Ectodermal cell (in vitro differentiated cells): Measurements from ENCODE around the gene IMPDH1.

Experiments used
- H3K27ac ChIP-seq: 2 replicates; pipeline ENCODE4 v1.7.0; 2013; ENCODE audit warnings: mild to moderate bottlenecking, low read depth, low read length; ENCODE audit not compliant: insufficient read depth, poor library complexity, severe bottlenecking
- H3K27me3 ChIP-seq: 2 replicates; pipeline ENCODE4 v1.7.0; 2013; ENCODE audit warnings: mild to moderate bottlenecking, low read length; ENCODE audit not compliant: insufficient read depth, control insufficient read depth, poor library complexity, severe bottlenecking
- H3K36me3 ChIP-seq: one replicate; pipeline ENCODE4 v1.7.0; 2013; ENCODE audit warnings: low read length; ENCODE audit not compliant: control insufficient read depth, insufficient read depth
- H3K4me1 ChIP-seq: one replicate; pipeline ENCODE4 v1.7.0; 2013; ENCODE audit warnings: low read length; ENCODE audit not compliant: control insufficient read depth, insufficient read depth
- H3K4me3 ChIP-seq: 2 replicates; pipeline ENCODE4 v1.7.0; 2013; ENCODE audit warnings: low read depth, low read length, control low read depth; ENCODE audit not compliant: insufficient read depth
- H3K9me3 ChIP-seq: 2 replicates; pipeline ENCODE4 v1.7.0; 2013; ENCODE audit warnings: mild to moderate bottlenecking, low read length, moderate library complexity; ENCODE audit not compliant: control insufficient read depth
- WGBS, 2 experiments: methylation state at CpG; one replicate each; pipeline ENCODE4 v1.1.7; 2013; ENCODE audit warnings: missing lambda C conversion rate in 2 of 2; 5-methylcytosine and 5-hydroxymethylcytosine counted together

Gene IMPDH1

GRCh38 chr7:128395748-128396147 lies 14.0 kb downstream of the IMPDH1 start:
- Histone ChIP-seq H3K27ac (no peak overlapping the region), H3K27me3 (no peaks in the 10 kb centered on the region), H3K4me1 (no peaks in the 10 kb centered on the region), H3K4me3 (no peak overlapping the region), H3K36me3 (peaks cover 20% of the 10 kb centered on the region), H3K9me3 (no peaks in the 10 kb centered on the region)
- WGBS, 2 experiments: 89 to 93% methylated on average over 3 of the region's 3 CpGs

- H3K27ac ChIP-seq: no peak overlapping the region
- peaks cover 20% of the 10 kb centered on the region for H3K36me3 ChIP-seq
- H3K4me1 ChIP-seq: no peaks in the 10 kb centered on the region
- H3K27me3 ChIP-seq: no peaks in the 10 kb centered on the region
- WGBS, 2 experiments: 92 to 93% methylated on average over 16 of the region's 16 CpGs
- H3K9me3 ChIP-seq: no peaks in the 10 kb centered on the region
- no peak overlapping the region for H3K4me3 ChIP-seq
Observed at GRCh38 chr7:128394904-128395496, 14.8 kb downstream of the IMPDH1 start.

DNA sequence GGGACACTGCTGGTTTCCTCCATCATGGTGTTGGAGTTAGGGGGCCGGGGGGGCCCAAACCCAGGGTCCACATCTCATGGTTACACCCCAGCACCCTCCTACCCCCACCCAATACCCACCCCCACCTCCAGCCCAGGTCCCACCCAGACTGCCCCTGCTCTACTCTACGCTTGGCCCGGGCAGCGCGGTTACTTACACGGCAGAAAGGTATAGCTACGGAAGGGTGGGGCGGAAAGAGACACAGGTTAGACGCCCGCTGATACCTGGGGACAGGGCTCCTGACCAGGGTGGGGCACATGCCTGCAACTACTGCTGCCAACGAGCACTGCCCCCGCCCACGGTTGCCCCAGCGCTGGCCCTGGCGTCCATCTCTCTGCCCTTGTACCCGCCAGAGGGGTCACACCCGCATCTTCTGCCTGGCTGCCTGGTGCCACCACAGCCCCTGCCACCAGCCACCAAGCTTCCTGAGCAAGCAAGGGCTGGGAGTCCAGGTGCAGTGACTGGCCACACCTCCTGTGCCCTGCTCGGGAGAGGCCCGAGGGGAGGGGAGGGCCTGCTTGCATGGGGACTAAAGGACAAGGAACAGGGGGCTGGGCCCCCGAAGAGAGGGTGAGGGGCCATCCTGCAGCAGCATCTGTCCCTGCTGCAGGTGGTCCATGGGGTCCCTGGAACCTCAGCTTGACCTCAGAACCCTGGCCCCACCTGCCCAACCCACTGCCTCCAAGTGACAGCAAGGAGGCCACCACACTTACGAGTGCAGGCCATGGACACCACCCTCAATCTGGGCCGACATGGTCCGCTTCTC lies 16.1 kb downstream of the IMPDH1 start:
- Histone ChIP-seq H3K27me3 (no peaks in the 10 kb centered on the region), H3K4me3 (no peak overlapping the region), H3K9me3 (no peaks in the 10 kb centered on the region), H3K36me3 (peaks cover 20% of the 10 kb centered on the region), H3K4me1 (peaks cover 11% of the 10 kb centered on the region), H3K27ac (no peak overlapping the region)
- 95 to 97% methylated on average over 23 of the region's 23 CpGs for WGBS, 2 experiments

- Histone ChIP-seq H3K27me3 (no peaks in the 10 kb centered on the region), H3K9me3 (no peaks in the 10 kb centered on the region), H3K4me1 (peaks cover 21% of the 10 kb centered on the region), H3K36me3 (peaks cover 16% of the 10 kb centered on the region), H3K27ac (no peak overlapping the region), H3K4me3 (no peak overlapping the region)
- 92 to 93% methylated on average over 18 of the region's 18 CpGs for WGBS, 2 experiments
Observed at GRCh38 chr7:128392446-128393327, 17.1 kb downstream of the IMPDH1 start.

DNA sequence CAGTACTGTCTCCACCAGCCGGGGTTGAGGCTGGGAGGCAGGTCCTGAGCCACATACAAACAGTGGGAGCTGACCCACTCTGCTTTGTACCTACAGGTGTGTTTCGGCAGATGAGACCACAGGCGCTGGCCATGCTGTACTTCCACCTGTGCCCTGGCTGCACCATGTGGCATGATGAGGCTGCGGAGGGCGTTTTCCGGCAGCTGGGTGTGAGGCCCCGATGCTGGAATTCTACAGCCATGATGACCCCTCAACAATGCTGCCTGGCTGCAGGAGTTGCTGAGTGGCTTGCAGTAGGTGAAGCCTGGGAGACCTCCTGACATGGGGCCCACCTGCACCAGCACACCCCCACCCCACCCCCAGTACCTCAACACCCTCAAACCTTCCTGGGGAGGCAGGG lies 18.0 kb downstream of the IMPDH1 start:
- no peak overlapping the region for H3K27ac ChIP-seq
- peaks cover 30% of the 10 kb centered on the region for H3K4me1 ChIP-seq
- peaks cover 12% of the 10 kb centered on the region for H3K36me3 ChIP-seq
- H3K9me3 ChIP-seq: no peaks in the 10 kb centered on the region
- WGBS, 2 experiments: 94 to 96% methylated on average over 7 of the region's 7 CpGs
- no peaks in the 10 kb centered on the region for H3K27me3 ChIP-seq
- H3K4me3 ChIP-seq: no peak overlapping the region

DNA sequence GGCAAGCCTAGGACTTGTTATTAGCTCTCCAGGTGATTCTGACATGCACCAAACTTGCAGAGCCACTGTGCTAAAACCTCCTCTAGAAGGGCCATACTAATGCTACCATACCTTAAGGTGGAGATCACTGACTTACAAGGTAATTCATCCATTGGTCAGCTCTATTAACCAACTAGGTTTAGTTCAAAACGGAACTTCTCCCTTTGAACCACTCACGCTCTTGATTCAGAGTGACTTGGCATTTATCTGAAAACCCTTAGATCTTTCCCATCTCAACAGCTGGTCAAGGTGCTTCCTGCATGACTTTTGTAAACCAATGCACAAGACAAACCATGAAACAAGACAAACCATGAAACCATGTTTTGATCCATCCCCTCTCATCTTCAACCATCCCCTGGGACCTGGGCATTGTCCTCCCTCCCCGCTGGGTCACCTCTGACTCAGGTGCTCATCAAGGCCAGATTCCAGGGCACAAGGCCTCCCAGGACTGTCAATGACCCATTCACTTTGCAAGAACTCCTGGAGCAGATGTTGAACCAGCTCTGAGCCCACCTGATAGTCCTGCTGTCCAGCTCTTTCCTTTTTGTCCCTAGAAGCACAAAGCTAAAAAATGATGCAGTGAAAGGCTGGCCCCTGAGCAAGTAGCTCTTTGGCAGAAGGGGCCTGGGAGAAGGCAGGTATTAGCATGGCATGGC lies 18.8 kb downstream of the IMPDH1 start:
- Histone ChIP-seq H3K9me3 (no peaks in the 10 kb centered on the region), H3K4me1 (peaks cover 33% of the 10 kb centered on the region), H3K27me3 (peaks cover 4% of the 10 kb centered on the region), H3K4me3 (no peak overlapping the region), H3K36me3 (peaks cover 6% of the 10 kb centered on the region), H3K27ac (no peak overlapping the region)
- WGBS, 2 experiments: 93 to 95% methylated on average over 3 of the region's 3 CpGs

- Histone ChIP-seq H3K9me3 (no peaks in the 10 kb centered on the region), H3K4me3 (no peak overlapping the region), H3K4me1 (peaks cover 33% of the 10 kb centered on the region), H3K27me3 (peaks cover 4% of the 10 kb centered on the region), H3K27ac (peak overlapping the region; percentile 42), H3K36me3 (peaks cover 6% of the 10 kb centered on the region)
- WGBS, 2 experiments: 84 to 85% methylated on average over 9 of the region's 9 CpGs
Observed at GRCh38 chr7:128389618-128390329, 20.0 kb downstream of the IMPDH1 start.

- Histone ChIP-seq H3K36me3 (peaks cover 6% of the 10 kb centered on the region), H3K27ac (peak overlapping the region; percentile 42), H3K27me3 (peaks cover 4% of the 10 kb centered on the region), H3K4me3 (no peak overlapping the region), H3K4me1 (peaks cover 33% of the 10 kb centered on the region), H3K9me3 (no peaks in the 10 kb centered on the region)
- 63 to 93% methylated on average over 1 to 2 of the region's 2 CpGs for WGBS, 2 experiments
Observed at GRCh38 chr7:128389085-128389617, 20.6 kb downstream of the IMPDH1 start.

DNA sequence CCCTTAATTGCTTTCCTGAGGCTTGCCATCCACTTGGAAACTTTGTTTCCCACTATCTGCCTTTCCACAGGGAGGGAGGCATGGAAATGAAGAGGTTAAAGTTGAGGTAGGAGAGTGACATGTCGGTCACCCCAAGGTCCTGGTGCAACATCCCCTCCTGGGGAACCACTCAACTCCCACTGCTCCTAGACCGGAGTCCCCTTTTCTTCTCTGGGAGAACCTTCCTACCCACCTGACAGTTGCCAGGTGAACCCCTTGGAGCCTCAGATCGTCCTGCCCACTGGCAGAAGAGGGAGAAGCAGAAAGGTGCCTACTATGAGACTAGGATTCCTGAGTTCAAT lies 21.7 kb downstream of the IMPDH1 start:
- Histone ChIP-seq H3K4me1 (peaks cover 33% of the 10 kb centered on the region), H3K9me3 (no peaks in the 10 kb centered on the region), H3K27me3 (peaks cover 4% of the 10 kb centered on the region), H3K27ac (no peak overlapping the region), H3K36me3 (no peaks in the 10 kb centered on the region), H3K4me3 (no peak overlapping the region)
- WGBS, 2 experiments: 60 to 63% methylated on average over 3 of the region's 3 CpGs
